SK-N-SH (cell line): ENCODE measurements around the gene AP4E1. TPM values are rescaled to one million over a fixed set of nuclear protein-coding genes. Genes with fewer than 3 reads are reported as not detected.

Experiments
- CTCF ChIA-PET: fragments of 300-600, 350-600 bp; formaldehyde crosslinking; extraction: SDS; loops from one replicate; lab custom pipeline; 2021; lab: Yijun Ruan, JAX
- POLR2A ChIA-PET: fragments of 350-600 bp; sonication (Branson Sonifier 250); formaldehyde crosslinking; extraction: SDS; loops from one replicate; lab custom pipeline; 2020; ENCODE audit warnings: antibody characterized with exemption, inconsistent platforms; lab: Yijun Ruan, JAX
- DNase-seq: peaks from one replicate; pipeline ENCODE4 v3.0.0; 2012
- H2AFZ ChIP-seq: fragments of 200-600 bp; sonication (generic); 2 replicates; pipeline ENCODE4 v1.8.1; 2016; ENCODE audit warnings: antibody characterized with exemption, mild to moderate bottlenecking, low read depth
- H3F3A ChIP-seq: fragments of 200-600 bp; sonication (generic); replicated peaks from 2 replicates; pipeline ENCODE3; 2016; ENCODE audit warnings: antibody characterized with exemption, mild to moderate bottlenecking; ENCODE audit not compliant: insufficient read depth
- H3K27ac ChIP-seq, 2 experiments: fragments of 200-500 bp in 1 of 2; fragments of 200-600 bp in 1 of 2; sonication (Bioruptor generic) in 1 of 2; sonication (generic), shearing (Covaris generic) in 1 of 2; 2 replicates each; pipeline versions ENCODE4 v1.5.1 to v1.6.1; 2014 to 2016; ENCODE audit warnings: low read depth in 2 of 2, inconsistent platforms in 1 of 2, low read length in 1 of 2, mild to moderate bottlenecking in 1 of 2, mixed read lengths in 1 of 2
- H3K27me3 ChIP-seq: fragments of 200-600 bp; sonication (generic), shearing (Covaris generic); 2 replicates; pipeline ENCODE4 v1.6.1; 2016; ENCODE audit warnings: mixed run types; ENCODE audit not compliant: insufficient read depth
- H3K36me3 ChIP-seq, 2 experiments: fragments of 200-500 bp in 1 of 2; fragments of 200-600 bp in 1 of 2; sonication (Bioruptor generic) in 1 of 2; sonication (generic) in 1 of 2; replicated peaks in 1 of 2; 2 replicates each; pipeline versions ENCODE3 to v1.5.1; 2014 to 2016; ENCODE audit warnings: low read length in 1 of 2, mild to moderate bottlenecking in 1 of 2; ENCODE audit not compliant: insufficient read depth in 2 of 2, control insufficient read depth in 1 of 2
- H3K4me1 ChIP-seq, 2 experiments: fragments of 200-500 bp in 1 of 2; fragments of 200-600 bp in 1 of 2; sonication (Bioruptor generic) in 1 of 2; sonication (generic), shearing (Covaris generic) in 1 of 2; 2 replicates each; pipeline versions ENCODE4 v1.5.1 to v1.6.1; 2014 to 2016; ENCODE audit warnings: low read depth in 1 of 2, low read length in 1 of 2, mixed run types in 1 of 2; ENCODE audit not compliant: insufficient read depth in 2 of 2, control insufficient read depth in 1 of 2
- H3K4me2 ChIP-seq: fragments of 200-600 bp; sonication (generic), shearing (Covaris generic); 2 replicates; pipeline ENCODE4 v1.6.1; 2017; ENCODE audit warnings: mixed run types
- H3K4me3 ChIP-seq, 2 experiments: fragments of 200-500 bp in 1 of 2; fragments of 200-600 bp in 1 of 2; sonication (Bioruptor generic) in 1 of 2; sonication (generic), shearing (Covaris generic) in 1 of 2; 2 replicates each; pipeline versions ENCODE4 v1.5.1 to v1.8.1; 2014 to 2016; ENCODE audit warnings: low read depth in 2 of 2, inconsistent platforms in 1 of 2, low read length in 1 of 2, mild to moderate bottlenecking in 1 of 2, mixed read lengths in 1 of 2, moderate library complexity in 1 of 2
- H3K79me2 ChIP-seq: fragments of 200-600 bp; sonication (generic); 2 replicates; pipeline ENCODE4 v1.8.1; 2017; ENCODE audit warnings: mild to moderate bottlenecking; ENCODE audit not compliant: insufficient read depth
- H3K9ac ChIP-seq: fragments of 200-600 bp; sonication (generic); 2 replicates; pipeline ENCODE4 v1.6.1; 2017; ENCODE audit warnings: mixed run types
- H3K9me2 ChIP-seq: fragments of 200-600 bp; sonication (generic); 2 replicates; pipeline ENCODE4 v1.6.1; 2017; ENCODE audit warnings: mixed run types
- H3K9me3 ChIP-seq: fragments of 200-600 bp; sonication (generic); 2 replicates; pipeline ENCODE4 v1.6.1; 2017; ENCODE audit warnings: mixed run types, mild to moderate bottlenecking, moderate library complexity
- H4K20me1 ChIP-seq: fragments of 200-600 bp; sonication (generic); 2 replicates; pipeline ENCODE4 v1.6.1; 2017; ENCODE audit warnings: mild to moderate bottlenecking, mixed run types; ENCODE audit not compliant: insufficient read depth
- CHD2 ChIP-seq: fragments of 150-350 bp; IDR thresholded peaks from 2 replicates; pipeline ENCODE4 v1.6.1; 2018; ENCODE audit warnings: low read length; ENCODE audit not compliant: partially characterized antibody
- ELF1 ChIP-seq: IDR thresholded peaks from 2 replicates; pipeline ENCODE4 v1.4.0; 2012
- EP300 ChIP-seq, 2 experiments: IDR thresholded peaks; 2 replicates each; pipeline versions ENCODE4 v1.4.0 to v1.6.1; 2012; ENCODE audit warnings: borderline replicate concordance in 1 of 2, low read depth in 1 of 2, low read length in 1 of 2
- EZH2phosphoT487 ChIP-seq: fragments of 200-600 bp; sonication (generic); IDR thresholded peaks from 2 replicates; pipeline ENCODE4 v1.6.1; 2017; ENCODE audit warnings: low read depth, mixed run types, mild to moderate bottlenecking, antibody characterized with exemption, moderate library complexity, borderline replicate concordance
- FOSL2 ChIP-seq: IDR thresholded peaks from 2 replicates; pipeline ENCODE4 v1.4.0; 2012; ENCODE audit warnings: low read depth, mild to moderate bottlenecking, moderate library complexity, borderline replicate concordance
- FOXJ3 ChIP-seq: sonication (generic); formaldehyde crosslinking; IDR thresholded peaks from 2 replicates; pipeline ENCODE4 v1.5.1; 2020; ENCODE audit warnings: mild to moderate bottlenecking, missing genetic modification reagents
- FOXM1 ChIP-seq: IDR thresholded peaks from 2 replicates; pipeline ENCODE4 v1.4.0; 2012; ENCODE audit warnings: low read depth, mild to moderate bottlenecking
- GABPA ChIP-seq: IDR thresholded peaks from 2 replicates; pipeline ENCODE4 v1.4.0; 2012; ENCODE audit warnings: low read depth, mild to moderate bottlenecking
- JUND ChIP-seq: IDR thresholded peaks from 2 replicates; pipeline ENCODE4 v1.4.0; 2012
- MAX ChIP-seq: IDR thresholded peaks from 2 replicates; pipeline ENCODE4 v1.4.0; 2012; ENCODE audit warnings: low read depth
- MEF2A ChIP-seq: IDR thresholded peaks from 2 replicates; pipeline ENCODE4 v1.4.0; 2012; ENCODE audit warnings: low read depth, borderline replicate concordance
- MXI1 ChIP-seq: IDR thresholded peaks from 2 replicates; pipeline ENCODE4 v1.6.1; 2012; ENCODE audit warnings: mild to moderate bottlenecking, low read depth, low read length, improper control_type of control experiment
- NFIC ChIP-seq: IDR thresholded peaks from 2 replicates; pipeline ENCODE4 v1.4.0; 2012; ENCODE audit warnings: borderline replicate concordance
- PBX3 ChIP-seq: IDR thresholded peaks from 2 replicates; pipeline ENCODE4; 2012
- RCOR1 ChIP-seq: fragments of 150-350 bp; IDR thresholded peaks from 2 replicates; pipeline ENCODE4 v1.6.1; 2017; ENCODE audit warnings: antibody characterized with exemption, low read length
- REST ChIP-seq: IDR thresholded peaks from 2 replicates; pipeline ENCODE4 v1.6.1; 2012; ENCODE audit warnings: mild to moderate bottlenecking, low read depth, low read length, moderate library complexity
- RFX5 ChIP-seq: IDR thresholded peaks from 2 replicates; pipeline ENCODE4 v1.6.1; 2012; ENCODE audit warnings: mild to moderate bottlenecking, improper control_type of control experiment, low read length
- SIN3A ChIP-seq: IDR thresholded peaks from 2 replicates; pipeline ENCODE4 v1.6.1; 2012; ENCODE audit warnings: low read depth, mild to moderate bottlenecking, low read length, moderate library complexity, borderline replicate concordance
- SMC3 ChIP-seq: IDR thresholded peaks from 2 replicates; pipeline ENCODE4 v1.6.1; 2012; ENCODE audit warnings: low read depth, low read length, improper control_type of control experiment
- TAF1 ChIP-seq: IDR thresholded peaks from 2 replicates; pipeline ENCODE4 v1.6.1; 2012; ENCODE audit warnings: low read depth, mild to moderate bottlenecking, low read length, moderate library complexity, borderline replicate concordance
- TCF12 ChIP-seq: IDR thresholded peaks from 2 replicates; pipeline ENCODE4 v1.4.0; 2012
- USF2 ChIP-seq: fragments of 150-350 bp; IDR thresholded peaks from 2 replicates; pipeline ENCODE4 v1.6.1; 2017; ENCODE audit warnings: antibody characterized with exemption, low read length, low read depth, borderline replicate concordance
- YY1 ChIP-seq: IDR thresholded peaks from 2 replicates; pipeline ENCODE4 v1.4.0; 2012; ENCODE audit warnings: low read depth, mild to moderate bottlenecking
- WGBS: methylation state at CpG from one replicate; pipeline ENCODE4 v1.1.6; 2017; ENCODE audit warnings: low lambda C conversion rate; 5-methylcytosine and 5-hydroxymethylcytosine counted together
- polyA plus RNA-seq, 3 experiments: library from polyadenylated mRNA; depleted of rRNA; stranded (reverse); fragments of >200 nt; gene quantifications; 2 replicates each; pipeline ENCODE4 v1.2.3, GENCODE V29; 2012

Gene AP4E1
- polyA plus RNA-seq, 1 of the 3 experiments (the other 2 are of a cell fraction): 1.6 TPM

GRCh38 chr15:50938525-50938924 lies 30.0 kb downstream of the AP4E1 start:
- TF ChIP-seq USF2: no peak
- TF ChIP-seq PBX3: no peak
- no peak for TF ChIP-seq ELF1
- no peak for TF ChIP-seq MAX
- TF ChIP-seq RCOR1: no peak
- no peak for TF ChIP-seq NFIC
- TF ChIP-seq FOXJ3 (CRISPR knock-in tag): no peak
- no peak for TF ChIP-seq TCF12
- TF ChIP-seq SMC3: no peak
- TF ChIP-seq MEF2A: no peak
- TF ChIP-seq EP300 (IDR thresholded peaks at IDR 0.05; ENCODE audit: borderline replicate concordance in 1 of 2, low read depth in 1 of 2, low read length in 1 of 2): no peak
- TF ChIP-seq SIN3A: no peak
- no peak for TF ChIP-seq YY1
- TF ChIP-seq MXI1: no peak
- TF ChIP-seq CHD2: no peak
- TF ChIP-seq EZH2phosphoT487: no peak
- no peak overlapping the region for H3K9ac ChIP-seq
- no peaks in the 10 kb centered on the region for H3K79me2 ChIP-seq
- H3K4me1 ChIP-seq: peaks cover 0 to 13% of the 10 kb centered on the region in 2 experiments; a peak in 2 of 4 replicates
- DNase-seq: no peak
- WGBS: 100% methylated on average over 4 of the region's 4 CpGs
- H3K4me3 ChIP-seq: no peak overlapping the region
- no peaks in the 10 kb centered on the region for H3K9me3 ChIP-seq
- H3K4me2 ChIP-seq: no peak overlapping the region
- no peak overlapping the region for H2AFZ ChIP-seq
- no peaks in the 10 kb centered on the region for H4K20me1 ChIP-seq
- ChIA-PET POLR2A (no interaction called here), CTCF (no interaction called here)
- H3K27me3 ChIP-seq: no peaks in the 10 kb centered on the region
- H3K27ac ChIP-seq: no peak overlapping the region
- peaks cover 13% of the 10 kb centered on the region for H3F3A ChIP-seq
- peaks cover 29 to 32% of the 10 kb centered on the region in 2 experiments for H3K36me3 ChIP-seq
- H3K9me2 ChIP-seq: no peaks in the 10 kb centered on the region

- WGBS: 81% methylated on average over 2 of the region's 2 CpGs
- ChIA-PET POLR2A (no interaction called here), CTCF (no interaction called here)
- H3K4me2 ChIP-seq: no peak overlapping the region
- peaks cover 0 to 13% of the 10 kb centered on the region in 2 experiments; a peak in 2 of 4 replicates for H3K4me1 ChIP-seq
- H3K9me3 ChIP-seq: no peaks in the 10 kb centered on the region
- TF ChIP-seq USF2: no peak
- TF ChIP-seq REST: no peak
- no peak for TF ChIP-seq FOSL2
- no peak for TF ChIP-seq JUND
- no peak for TF ChIP-seq PBX3
- no peak for TF ChIP-seq GABPA
- TF ChIP-seq TAF1: no peak
- no peak for TF ChIP-seq RCOR1
- TF ChIP-seq RFX5: no peak
- TF ChIP-seq FOXM1: no peak
- H3F3A ChIP-seq: peaks cover 13% of the 10 kb centered on the region
- H3K27ac ChIP-seq: peak overlapping the region in 1 of 2 experiments; percentile 27; a peak in 1 of 4 replicates
- no peaks in the 10 kb centered on the region for H3K79me2 ChIP-seq
- H4K20me1 ChIP-seq: no peaks in the 10 kb centered on the region
- peaks cover 34% of the 10 kb centered on the region in 2 experiments for H3K36me3 ChIP-seq
- no peak overlapping the region for H3K9ac ChIP-seq
- no peak overlapping the region for H3K4me3 ChIP-seq
- peak overlapping the region; percentile 2; the same call in 1 of the 2 replicates for H2AFZ ChIP-seq
- DNase-seq: no peak
- no peaks in the 10 kb centered on the region for H3K27me3 ChIP-seq
- no peaks in the 10 kb centered on the region for H3K9me2 ChIP-seq
Measured at GRCh38 chr15:50939911-50940310, 31.4 kb downstream of the AP4E1 start.
